Sigmoid colon (tissue), 3 donors: ENCODE data around the gene FAM107A.

Experiments used
- CTCF ChIP-seq, 4 experiments: fragments of 450-650 bp in 3 of 4; fragments of 200-600 bp in 1 of 4; IDR thresholded peaks; one replicate each; pipeline ENCODE4 v1.5.1; 2016 to 2019; ENCODE audit warnings: antibody characterized with exemption in 4 of 4, mild to moderate bottlenecking in 3 of 4, moderate library complexity in 2 of 4
- POLR2A ChIP-seq, 2 donors: fragments of 450-650 bp; IDR thresholded peaks; one replicate each; pipeline ENCODE4 v1.6.1; 2016; ENCODE audit warnings: antibody characterized with exemption in 2 of 2, mild to moderate bottlenecking in 2 of 2, moderate library complexity in 2 of 2

GRCh38 chr3:58519668-58520402 lies 57.4 kb downstream of the FAM107A start:
- no peak for TF ChIP-seq CTCF (IDR thresholded peaks at IDR 0.05)
- TF ChIP-seq POLR2A (IDR thresholded peaks at IDR 0.05), result no peak
